ENCODE measurements around the gene OCIAD2. TPM values are rescaled to one million over a fixed set of nuclear protein-coding genes. Genes with fewer than 3 reads are reported as not detected.

OCIAD2 gene
- total RNA-seq, 1 experiment from 2014 or later = 68.1 TPM

GRCh38 chr4:48836658-48837057 is 69.9 kb downstream of the OCIAD2 start:
- Histone ChIP-seq H3K36me3 (ENCODE audit: insufficient read depth, low read length) (peaks cover 58% of the 10 kb centered on the region), H3K79me2 (ENCODE audit: low read length) (peaks cover 84% of the 10 kb centered on the region), H4K20me1 (ENCODE audit: insufficient read depth, low read depth, low read length) (no peaks in the 10 kb centered on the region), H3K9ac (ENCODE audit: low read length) (no peak overlapping the region), H3K9me2 (replicated peaks; ENCODE audit: insufficient read depth, low read length) (no peaks in the 10 kb centered on the region), H2AFZ (ENCODE audit: low read length) (no peak overlapping the region), H3K27me3 (ENCODE audit: low read length) (no peaks in the 10 kb centered on the region), H3K4me2 (ENCODE audit: low read depth, low read length, poor library complexity, severe bottlenecking) (no peak overlapping the region), H3K4me3 (ENCODE audit: low read length) (no peak overlapping the region), H3K4me1 (ENCODE audit: low read length) (peaks cover 10% of the 10 kb centered on the region), H3K27ac (ENCODE audit: low read length) (no peak overlapping the region), H3K9me3 (ENCODE audit: low read length) (no peaks in the 10 kb centered on the region)
- no peak for DNase-seq

Small RNAs within 50 kb of the gene (small RNA-seq; reads per million reads assigned to genes)
- gene AC020593.1 (not detected), gene RNU6-158P (not detected)

Other genes starting within 250 kb of the OCIAD2 start
- gene FRYL, start 126.5 kb downstream of the OCIAD2 start, total RNA-seq (2014; rRNA removed; shearing (Covaris generic); ENCODE audit: low replicate concordance) = 56.9 and 103 TPM in 2 replicates
- 70.6 and 122 TPM in 2 replicates for gene OCIAD1, start 75.7 kb downstream of the OCIAD2 start, total RNA-seq (2014; rRNA removed; shearing (Covaris generic); ENCODE audit: low replicate concordance)
- not detected in 2 replicates for gene CWH43, start 79.5 kb upstream of the OCIAD2 start, total RNA-seq (2014; rRNA removed; shearing (Covaris generic); ENCODE audit: low replicate concordance)